AG09319 (cell line): Measurements from ENCODE around the gene GRAMD1B.

Experiments used
- DNase-seq: peaks from one replicate; pipeline ENCODE4 v3.0.0-alpha.2; 2010; ENCODE audit warnings: low read depth; ENCODE audit errors: extremely low read depth
- CTCF ChIP-seq: IDR thresholded peaks from 2 replicates; pipeline ENCODE4 v1.5.1; 2011; ENCODE audit warnings: low read depth, mild to moderate bottlenecking, inconsistent platforms, low read length, moderate library complexity

Gene GRAMD1B

DNA sequence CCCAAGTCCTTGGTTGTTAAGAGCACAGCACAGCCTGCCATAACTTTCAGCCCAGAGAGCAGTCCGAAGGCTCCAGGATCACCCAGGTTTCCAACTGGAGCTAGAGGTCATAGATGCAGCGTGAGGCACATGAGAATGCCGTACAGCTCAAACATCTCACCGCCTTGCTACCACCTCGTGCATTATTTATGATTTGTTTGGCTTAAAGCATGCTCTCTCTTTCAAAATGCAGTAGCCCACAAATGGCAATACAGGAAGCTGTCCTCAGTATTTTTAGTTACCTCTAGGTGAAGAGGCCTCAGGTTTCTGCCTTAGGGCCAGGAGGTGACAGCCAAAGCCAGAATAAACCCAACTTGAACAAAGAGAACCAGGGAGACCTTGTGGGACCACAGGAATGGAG lies 210.0 kb downstream of the GRAMD1B start:
- DNase-seq, result no peak
- no peak for TF ChIP-seq CTCF

DNA sequence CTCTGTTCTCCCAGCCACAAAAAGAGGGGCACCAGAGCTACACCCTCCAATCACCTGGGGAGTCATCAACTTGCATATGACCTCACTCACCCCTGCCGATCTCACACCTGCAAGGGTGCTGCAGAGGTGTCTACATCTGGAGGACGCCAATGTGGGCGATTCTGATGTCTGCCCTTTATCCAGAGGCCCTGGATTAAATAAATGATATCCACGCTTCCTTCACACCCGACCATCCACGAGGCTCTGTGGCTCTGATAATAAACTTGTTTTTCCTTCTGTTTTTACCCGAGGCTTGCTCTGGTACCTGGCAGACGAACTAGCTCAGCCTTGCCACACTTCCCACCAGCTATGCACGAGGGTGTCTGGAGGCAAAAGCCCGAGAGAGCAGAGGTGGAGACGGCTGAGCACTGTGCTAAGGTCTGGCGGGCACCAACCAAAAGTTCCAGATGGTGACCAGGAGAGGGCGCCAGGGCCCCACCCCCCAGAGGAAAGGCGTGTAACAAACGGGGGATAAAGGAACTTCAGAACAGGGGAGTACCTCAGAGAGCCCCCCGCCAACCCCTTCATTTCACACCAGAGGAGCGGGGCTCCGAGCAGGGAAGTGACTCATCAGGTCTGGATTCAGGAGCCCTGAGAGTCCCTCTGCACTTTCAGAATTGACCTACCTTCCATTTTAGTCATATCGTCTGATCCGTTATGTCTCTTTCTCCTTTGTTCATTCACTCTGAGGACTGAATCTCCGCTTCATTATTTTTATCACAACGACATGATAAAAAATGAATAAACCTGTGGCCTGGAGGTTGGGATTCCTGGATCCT lies 210.8 kb downstream of the GRAMD1B start:
- TF ChIP-seq CTCF, result peak; percentile 79
- DNase-seq, result no peak

DNA sequence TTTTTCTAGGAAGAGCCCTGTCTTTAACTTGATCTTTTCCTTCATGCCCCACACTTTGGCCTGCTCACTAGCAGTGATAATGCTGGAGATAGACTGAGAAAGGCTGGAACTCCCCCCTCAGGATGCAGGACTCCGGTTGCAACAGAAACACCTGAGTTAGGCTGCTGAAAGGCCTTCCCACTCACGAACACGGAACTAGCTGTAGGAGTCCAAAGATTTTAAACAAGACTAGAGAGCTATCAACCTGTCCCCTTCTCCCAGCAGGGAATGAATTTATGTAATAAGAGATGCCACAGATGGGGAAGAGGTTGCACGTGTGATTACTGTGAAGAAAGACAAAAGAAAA lies 211.4 kb downstream of the GRAMD1B start:
- TF ChIP-seq CTCF, result no peak
- DNase-seq, result no peak

DNA sequence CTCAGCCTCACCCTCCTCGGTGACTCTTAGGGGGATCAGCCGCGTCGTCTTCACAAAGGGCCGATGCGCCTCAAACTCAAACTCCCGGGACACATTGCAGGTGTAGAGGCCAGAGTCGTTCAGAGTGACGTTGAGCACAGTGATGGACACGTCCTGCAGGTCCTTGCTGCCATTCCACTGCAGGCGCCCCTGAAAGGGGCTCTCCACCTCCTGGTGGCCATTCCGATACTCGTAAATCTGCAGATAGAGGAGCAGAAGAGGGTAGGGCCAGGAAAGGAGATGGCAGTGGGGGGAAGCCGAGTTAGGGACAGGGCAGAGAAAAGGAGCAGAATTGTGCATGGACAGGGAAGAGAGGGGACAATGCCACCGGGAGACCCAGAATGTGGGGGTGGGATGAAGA lies 212.4 kb downstream of the GRAMD1B start:
- DNase-seq, result no peak
- TF ChIP-seq CTCF, result no peak

GRCh38 chr11:123645286-123645975 lies 215.4 kb downstream of the GRAMD1B start:
- DNase-seq, result no peak
- no peak for TF ChIP-seq CTCF

DNA sequence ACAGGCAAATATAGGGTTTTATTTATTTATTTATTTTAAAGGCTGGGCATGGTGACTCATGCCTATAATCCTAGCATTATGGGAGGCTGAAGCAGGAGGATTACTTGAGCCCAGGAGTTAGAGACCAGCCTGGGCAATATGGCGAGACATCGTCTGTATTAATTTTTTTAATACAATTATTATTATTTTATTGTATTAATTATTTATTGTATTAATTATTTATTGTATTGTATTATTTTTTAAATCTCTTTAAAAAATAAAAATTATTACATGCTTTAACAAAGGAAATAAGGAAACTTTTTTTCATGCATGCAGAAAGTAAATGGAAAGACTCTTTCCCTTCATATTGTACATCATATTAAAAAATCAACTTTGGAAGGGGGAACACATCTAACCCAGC lies 220.8 kb downstream of the GRAMD1B start:
- TF ChIP-seq CTCF, result no peak

DNA sequence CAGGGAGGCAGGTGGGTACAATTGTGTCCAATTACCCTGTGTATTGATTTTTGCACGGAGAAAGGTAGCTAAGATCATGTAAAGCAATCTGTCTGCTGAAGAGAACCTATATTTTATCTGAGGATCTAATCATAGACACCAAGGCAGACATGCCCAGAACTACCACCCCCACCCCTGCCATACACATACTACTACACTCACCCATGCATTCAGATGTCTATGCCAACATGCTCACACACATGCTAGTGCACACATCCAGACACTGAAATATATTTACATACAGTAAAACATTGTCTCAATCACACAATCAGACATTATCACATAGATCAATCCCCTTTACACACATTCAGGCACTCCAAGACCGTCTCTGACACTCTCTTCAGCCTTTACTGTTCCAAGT lies 222.5 kb downstream of the GRAMD1B start:
- no peak for DNase-seq
- no peak for TF ChIP-seq CTCF

More for the DNA sequence above, 220.8 kb downstream of the GRAMD1B start:
- no peak for DNase-seq
